Ectodermal cell (in vitro differentiated cells): ENCODE results near the gene RNPEPL1.

Experiments
- H3K27ac ChIP-seq: 2 replicates; pipeline ENCODE4 v1.7.0; 2013; ENCODE audit warnings: mild to moderate bottlenecking, low read depth, low read length; ENCODE audit not compliant: insufficient read depth, poor library complexity, severe bottlenecking
- H3K27me3 ChIP-seq: 2 replicates; pipeline ENCODE4 v1.7.0; 2013; ENCODE audit warnings: mild to moderate bottlenecking, low read length; ENCODE audit not compliant: insufficient read depth, control insufficient read depth, poor library complexity, severe bottlenecking
- H3K36me3 ChIP-seq: one replicate; pipeline ENCODE4 v1.7.0; 2013; ENCODE audit warnings: low read length; ENCODE audit not compliant: control insufficient read depth, insufficient read depth
- H3K4me1 ChIP-seq: one replicate; pipeline ENCODE4 v1.7.0; 2013; ENCODE audit warnings: low read length; ENCODE audit not compliant: control insufficient read depth, insufficient read depth
- H3K4me3 ChIP-seq: 2 replicates; pipeline ENCODE4 v1.7.0; 2013; ENCODE audit warnings: low read depth, low read length, control low read depth; ENCODE audit not compliant: insufficient read depth
- H3K9me3 ChIP-seq: 2 replicates; pipeline ENCODE4 v1.7.0; 2013; ENCODE audit warnings: mild to moderate bottlenecking, low read length, moderate library complexity; ENCODE audit not compliant: control insufficient read depth
- whole genome bisulfite sequencing, 2 experiments: methylation state at CpG; one replicate each; pipeline ENCODE4 v1.1.7; 2013; ENCODE audit warnings: missing lambda C conversion rate in 2 of 2; 5-methylcytosine and 5-hydroxymethylcytosine counted together

Gene RNPEPL1

GRCh38 chr2:240566203-240567136 is 1.8 kb upstream of the RNPEPL1 start:
- Histone ChIP-seq H3K27me3 (peaks cover 46% of the 10 kb centered on the region), H3K36me3 (no peaks in the 10 kb centered on the region), H3K4me1 (peaks cover 6% of the 10 kb centered on the region), H3K4me3 (no peak overlapping the region), H3K27ac (no peak overlapping the region), H3K9me3 (no peaks in the 10 kb centered on the region)
- 19% methylated on average over 53 of the region's 53 CpGs for WGBS, 2 experiments

- Histone ChIP-seq H3K4me1 (peaks cover 6% of the 10 kb centered on the region), H3K27me3 (peaks cover 46% of the 10 kb centered on the region), H3K9me3 (no peaks in the 10 kb centered on the region), H3K36me3 (no peaks in the 10 kb centered on the region), H3K4me3 (peak overlapping the region; percentile 40), H3K27ac (no peak overlapping the region)
- 57 to 59% methylated on average over 26 of the region's 26 CpGs for WGBS, 2 experiments
Observed at GRCh38 chr2:240567137-240567871, 980 bp upstream of the RNPEPL1 start.

GRCh38 chr2:240568678-240569522 is 616 bp downstream of the RNPEPL1 start:
- no peak overlapping the region for H3K27ac ChIP-seq

GRCh38 chr2:240569523-240569997 is 1.3 kb downstream of the RNPEPL1 start:
- no peaks in the 10 kb centered on the region for H3K36me3 ChIP-seq
- H3K27me3 ChIP-seq: peaks cover 46% of the 10 kb centered on the region
- no peak overlapping the region for H3K4me3 ChIP-seq
- no peak overlapping the region for H3K27ac ChIP-seq
- no peaks in the 10 kb centered on the region for H3K9me3 ChIP-seq
- peaks cover 6% of the 10 kb centered on the region for H3K4me1 ChIP-seq
- 90% methylated on average over 9 of the region's 9 CpGs for WGBS, 2 experiments

More at GRCh38 chr2:240568678-240569522, 616 bp downstream of the RNPEPL1 start:
- WGBS, 2 experiments: 6% methylated on average over 93 of the region's 93 CpGs
- peak overlapping the region; percentile 36 for H3K4me3 ChIP-seq
- peaks cover 6% of the 10 kb centered on the region for H3K4me1 ChIP-seq
- H3K36me3 ChIP-seq: no peaks in the 10 kb centered on the region
- H3K27me3 ChIP-seq: peaks cover 46% of the 10 kb centered on the region
- no peaks in the 10 kb centered on the region for H3K9me3 ChIP-seq

GRCh38 chr2:240569998-240570530 is 1.8 kb downstream of the RNPEPL1 start:
- H3K27ac ChIP-seq: no peak overlapping the region
- 92 to 95% methylated on average over 15 of the region's 15 CpGs for whole genome bisulfite sequencing, 2 experiments
- no peak overlapping the region for H3K4me3 ChIP-seq
- peaks cover 6% of the 10 kb centered on the region for H3K4me1 ChIP-seq
- H3K27me3 ChIP-seq: peaks cover 46% of the 10 kb centered on the region
- H3K36me3 ChIP-seq: no peaks in the 10 kb centered on the region
- H3K9me3 ChIP-seq: no peaks in the 10 kb centered on the region

- Histone ChIP-seq H3K4me3 (no peak overlapping the region), H3K36me3 (no peaks in the 10 kb centered on the region)
- WGBS, 2 experiments: 88 to 90% methylated on average over 11 of the region's 11 CpGs
Observed at GRCh38 chr2:240570531-240571313, 2.4 kb downstream of the RNPEPL1 start.

GRCh38 chr2:240571314-240571973 is 3.2 kb downstream of the RNPEPL1 start:
- H3K27me3 ChIP-seq: peaks cover 45% of the 10 kb centered on the region
- no peaks in the 10 kb centered on the region for H3K4me1 ChIP-seq
- H3K36me3 ChIP-seq: no peaks in the 10 kb centered on the region
- H3K9me3 ChIP-seq: no peaks in the 10 kb centered on the region
- H3K4me3 ChIP-seq: no peak overlapping the region
- no peak overlapping the region for H3K27ac ChIP-seq
- WGBS, 2 experiments: 89 to 91% methylated on average over 18 of the region's 18 CpGs

More at GRCh38 chr2:240570531-240571313, 2.4 kb downstream of the RNPEPL1 start:
- peaks cover 5% of the 10 kb centered on the region for H3K4me1 ChIP-seq
- no peaks in the 10 kb centered on the region for H3K9me3 ChIP-seq
- no peak overlapping the region for H3K27ac ChIP-seq
- H3K27me3 ChIP-seq: peaks cover 46% of the 10 kb centered on the region

GRCh38 chr2:240572141-240573031 is 4.1 kb downstream of the RNPEPL1 start:
- WGBS, 2 experiments: 90 to 91% methylated on average over 30 of the region's 30 CpGs
- no peaks in the 10 kb centered on the region for H3K36me3 ChIP-seq

More at GRCh38 chr2:240572141-240573031, 4.1 kb downstream of the RNPEPL1 start:
- H3K4me3 ChIP-seq: no peak overlapping the region
- H3K27ac ChIP-seq: no peak overlapping the region
- H3K27me3 ChIP-seq: peaks cover 36% of the 10 kb centered on the region
- H3K4me1 ChIP-seq: no peaks in the 10 kb centered on the region
- H3K9me3 ChIP-seq: no peaks in the 10 kb centered on the region
